Ascending aorta (tissue), 2 donors: ENCODE data around the gene ATP9A. TPM values are rescaled to one million over a fixed set of nuclear protein-coding genes. Genes with fewer than 3 reads are reported as not detected.
"Not testable (repeated sequence)": the region's sequence is repeated elsewhere in the genome, so short reads cannot be mapped to it uniquely, and the experiment has no call there.

Experiments
- DNase-seq, 2 donors: peaks; one replicate each; pipeline ENCODE4 v3.0.0-alpha.2; 2019; ENCODE audit warnings: low spot score in 2 of 2
- H3K27ac ChIP-seq, 2 donors: fragments of 200-600 bp; sonication (generic); one replicate each; pipeline ENCODE4 v1.5.1; 2016 to 2017; ENCODE audit warnings: mild to moderate bottlenecking in 1 of 2
- H3K27me3 ChIP-seq: fragments of 200-600 bp; sonication (generic); one replicate; pipeline ENCODE4 v1.5.1; 2017
- H3K36me3 ChIP-seq, 2 donors: fragments of 200-600 bp; sonication (generic); one replicate each; pipeline ENCODE4 v1.5.1; 2016
- H3K4me1 ChIP-seq, 2 donors: fragments of 200-600 bp; sonication (generic); one replicate each; pipeline ENCODE4 v1.5.1; 2016 to 2017; ENCODE audit warnings: mild to moderate bottlenecking in 1 of 2
- H3K4me3 ChIP-seq, 2 donors: fragments of 200-600 bp; sonication (generic); one replicate each; pipeline ENCODE4 v1.5.1; 2016 to 2017; ENCODE audit warnings: mild to moderate bottlenecking in 1 of 2
- H3K9me3 ChIP-seq, 2 donors: fragments of 200-600 bp; sonication (generic); one replicate each; pipeline ENCODE4 v1.5.1; 2016
- CTCF ChIP-seq, 3 experiments: fragments of 200-600 bp in 2 of 3; fragments of 450-650 bp in 1 of 3; sonication (generic) in 2 of 3; IDR thresholded peaks; one replicate each; pipeline ENCODE4 v1.5.1; 2016 to 2019; ENCODE audit warnings: antibody characterized with exemption in 3 of 3, mild to moderate bottlenecking in 1 of 3, moderate library complexity in 1 of 3
- intact Hi-C: fragments of 100-400 bp; cut with DNase I; formaldehyde crosslinking; loops from one replicate; pipeline ENCODE4 v1.15.1; 2023
- total RNA-seq: library from RNA; depleted of rRNA; stranded (reverse); fragments of >200 nt; gene quantifications from one replicate; pipeline ENCODE4 v1.1.0, GENCODE V29; 2016

Gene ATP9A
- total RNA-seq, 1 donor from 2014 or later: 14.5 TPM

- Histone ChIP-seq H3K27me3 (no peaks in the 10 kb centered on the region), H3K9me3 (no peaks in the 10 kb centered on the region), H3K27ac (no peak overlapping the region), H3K36me3 (peaks cover 16 to 54% of the 10 kb centered on the region in 2 donors), H3K4me1 (no peaks in the 10 kb centered on the region), H3K4me3 (no peak overlapping the region)
- no peak for DNase-seq
- intact Hi-C loops: no loop called here
- TF ChIP-seq CTCF (IDR thresholded peaks at IDR 0.05): no peak
These were observed 79.5 kb downstream of the ATP9A start for GRCh38 chr20:51688600-51689244.

- Histone ChIP-seq H3K4me1 (no peaks in the 10 kb centered on the region), H3K9me3 (no peaks in the 10 kb centered on the region), H3K4me3 (no peak overlapping the region), H3K36me3 (peaks cover 16 to 45% of the 10 kb centered on the region in 2 donors), H3K27me3 (no peaks in the 10 kb centered on the region), H3K27ac (no peak overlapping the region)
- TF ChIP-seq CTCF (IDR thresholded peaks at IDR 0.05): no peak
- intact Hi-C loops: no loop called here
- no peak for DNase-seq
These were observed 80.6 kb downstream of the ATP9A start for GRCh38 chr20:51687630-51688029.

GRCh38 chr20:51687108-51687507 is 81.1 kb downstream of the ATP9A start:
- no peak for TF ChIP-seq CTCF (IDR thresholded peaks at IDR 0.05)
- DNase-seq: no peak
- Histone ChIP-seq H3K27ac (no peak overlapping the region), H3K27me3 (no peaks in the 10 kb centered on the region), H3K4me3 (no peak overlapping the region), H3K36me3 (peaks cover 16 to 45% of the 10 kb centered on the region in 2 donors), H3K9me3 (no peaks in the 10 kb centered on the region), H3K4me1 (no peaks in the 10 kb centered on the region)
- intact Hi-C loops: no loop called here

GRCh38 chr20:51685494-51685893 is 82.7 kb downstream of the ATP9A start:
- H3K9me3 ChIP-seq, intact Hi-C loops, H3K27me3 ChIP-seq, H3K4me3 ChIP-seq, H3K27ac ChIP-seq, DNase-seq, H3K4me1 ChIP-seq: not testable (repeated sequence)
- H3K36me3 ChIP-seq: peaks cover 16 to 38% of the 10 kb centered on the region in 2 donors

GRCh38 chr20:51680067-51680749 is 88.0 kb downstream of the ATP9A start:
- H3K27me3 ChIP-seq: no peaks in the 10 kb centered on the region
- no peak for TF ChIP-seq CTCF (IDR thresholded peaks at IDR 0.05)
- H3K4me3 ChIP-seq: no peak overlapping the region
- DNase-seq: no peak
- H3K27ac ChIP-seq: no peak overlapping the region
- intact Hi-C loops: no loop called here
- H3K9me3 ChIP-seq: no peaks in the 10 kb centered on the region
- H3K36me3 ChIP-seq: peaks cover 4 to 14% of the 10 kb centered on the region in 2 donors
- H3K4me1 ChIP-seq: no peaks in the 10 kb centered on the region

GRCh38 chr20:51679254-51679921 is 88.8 kb downstream of the ATP9A start:
- DNase-seq: no peak
- no peak for TF ChIP-seq CTCF (IDR thresholded peaks at IDR 0.05)
- Histone ChIP-seq H3K27ac (no peak overlapping the region), H3K4me1 (no peaks in the 10 kb centered on the region), H3K27me3 (no peaks in the 10 kb centered on the region), H3K9me3 (no peaks in the 10 kb centered on the region), H3K36me3 (peaks cover 6 to 20% of the 10 kb centered on the region in 2 donors), H3K4me3 (no peak overlapping the region)
- intact Hi-C loops: no loop called here
